ENCODE data around the gene MAN1A1. TPM values are rescaled to one million over a fixed set of nuclear protein-coding genes. Genes with fewer than 3 reads are reported as not detected.

The MAN1A1 gene
- polyA plus RNA-seq, 2 of the 4 experiments (the other 2 are of a cell fraction): 0.05 TPM; not detected in 1

DNA sequence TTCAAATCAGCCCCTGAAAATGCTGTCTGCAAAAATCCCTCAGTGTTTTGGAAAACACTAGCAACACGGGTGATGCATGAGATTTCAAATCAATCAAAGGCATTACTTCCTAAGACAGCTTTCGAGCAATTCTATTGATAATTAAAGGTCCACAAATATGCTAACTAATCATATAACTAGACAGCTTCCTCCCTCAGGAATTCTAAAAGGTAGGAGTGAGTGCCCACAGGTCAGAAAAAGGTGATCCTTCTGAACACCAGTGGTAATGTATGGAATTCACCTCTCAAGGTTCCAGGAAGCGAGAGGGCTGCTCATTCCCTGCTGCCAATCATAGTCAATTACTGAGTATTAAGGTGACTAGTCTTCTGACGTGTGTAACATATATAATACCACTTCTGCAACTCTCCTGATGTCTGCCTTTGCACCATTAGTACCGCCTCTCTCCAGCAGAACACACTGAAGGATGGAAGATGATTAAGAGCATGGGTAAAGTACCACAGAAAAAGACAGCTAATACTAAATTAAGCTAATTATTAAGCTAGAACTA is 16.4 kb downstream of the MAN1A1 start:
- no peak for DNase-seq (ENCODE audit: low read depth in 1 of 2, low spot score in 1 of 2)
- TF ChIP-seq HEYL (CRISPR knock-in tag; IDR thresholded peaks at IDR 0.05) (no peak), JUNB (IDR thresholded peaks at IDR 0.05) (no peak), NPAS2 (CRISPR knock-in tag; IDR thresholded peaks at IDR 0.05; ENCODE audit: borderline replicate concordance) (no peak), TFCP2L1 (CRISPR knock-in tag; IDR thresholded peaks at IDR 0.05) (no peak), ZFP36 (IDR thresholded peaks at IDR 0.05; ENCODE audit: borderline replicate concordance, partially characterized antibody) (no peak), KDM1A (IDR thresholded peaks at IDR 0.05; ENCODE audit: low read depth) (no peak), RCOR1 (IDR thresholded peaks at IDR 0.05; ENCODE audit: low read depth, low read length) (no peak), MAZ (IDR thresholded peaks at IDR 0.05; ENCODE audit: borderline replicate concordance, low read depth, low read length) (no peak), POLR2AphosphoS2 (conservative IDR thresholded peaks at IDR 0.05; ENCODE audit: low read length) (no peak), CHD2 (IDR thresholded peaks at IDR 0.05; ENCODE audit: low read length, partially characterized antibody) (no peak), RARB (CRISPR knock-in tag; IDR thresholded peaks at IDR 0.05) (no peak), RAD21 (conservative IDR thresholded peaks at IDR 0.05 in 1 of 2, IDR thresholded peaks at IDR 0.05 in 1 of 2) (no peak), FOSB (CRISPR knock-in tag; IDR thresholded peaks at IDR 0.05) (no peak), SREBF2 (IDR thresholded peaks at IDR 0.05) (no peak)
- TF ChIP-seq, protein P1, sequence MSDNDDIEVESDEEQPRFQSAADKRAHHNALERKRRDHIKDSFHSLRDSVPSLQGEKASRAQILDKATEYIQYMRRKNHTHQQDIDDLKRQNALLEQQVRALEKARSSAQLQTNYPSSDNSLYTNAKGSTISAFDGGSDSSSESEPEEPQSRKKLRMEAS (IDR thresholded peaks at IDR 0.05): no peak
- TF ChIP-seq, protein P2, sequence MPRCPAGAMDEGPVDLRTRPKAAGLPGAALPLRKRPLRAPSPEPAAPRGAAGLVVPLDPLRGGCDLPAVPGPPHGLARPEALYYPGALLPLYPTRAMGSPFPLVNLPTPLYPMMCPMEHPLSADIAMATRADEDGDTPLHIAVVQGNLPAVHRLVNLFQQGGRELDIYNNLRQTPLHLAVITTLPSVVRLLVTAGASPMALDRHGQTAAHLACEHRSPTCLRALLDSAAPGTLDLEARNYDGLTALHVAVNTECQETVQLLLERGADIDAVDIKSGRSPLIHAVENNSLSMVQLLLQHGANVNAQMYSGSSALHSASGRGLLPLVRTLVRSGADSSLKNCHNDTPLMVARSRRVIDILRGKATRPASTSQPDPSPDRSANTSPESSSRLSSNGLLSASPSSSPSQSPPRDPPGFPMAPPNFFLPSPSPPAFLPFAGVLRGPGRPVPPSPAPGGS (IDR thresholded peaks at IDR 0.05): no peak
- FAIRE-seq: no peak
- CTCF ChIA-PET: interaction anchor here (1.0 to 1.8 kb wide), 5 partner anchors 9 to 33 kb away, joined by 3 to 7 read pairs (median 5); no protein-coding TSS in a partner anchor
- no peak overlapping the region for H3K4me2 ChIP-seq
- H3K9me3 ChIP-seq: no peaks in the 10 kb centered on the region
- H3K4me1 ChIP-seq: no peaks in the 10 kb centered on the region
- POLR2A ChIA-PET: no interaction called here
- ATAC-seq: no peak
- WGBS (ENCODE audit: missing lambda C conversion rate): 26% methylated on average over 5 of the region's 5 CpGs
- no peak overlapping the region for H3K27ac ChIP-seq
- H3K4me3 ChIP-seq: no peak overlapping the region

DNA sequence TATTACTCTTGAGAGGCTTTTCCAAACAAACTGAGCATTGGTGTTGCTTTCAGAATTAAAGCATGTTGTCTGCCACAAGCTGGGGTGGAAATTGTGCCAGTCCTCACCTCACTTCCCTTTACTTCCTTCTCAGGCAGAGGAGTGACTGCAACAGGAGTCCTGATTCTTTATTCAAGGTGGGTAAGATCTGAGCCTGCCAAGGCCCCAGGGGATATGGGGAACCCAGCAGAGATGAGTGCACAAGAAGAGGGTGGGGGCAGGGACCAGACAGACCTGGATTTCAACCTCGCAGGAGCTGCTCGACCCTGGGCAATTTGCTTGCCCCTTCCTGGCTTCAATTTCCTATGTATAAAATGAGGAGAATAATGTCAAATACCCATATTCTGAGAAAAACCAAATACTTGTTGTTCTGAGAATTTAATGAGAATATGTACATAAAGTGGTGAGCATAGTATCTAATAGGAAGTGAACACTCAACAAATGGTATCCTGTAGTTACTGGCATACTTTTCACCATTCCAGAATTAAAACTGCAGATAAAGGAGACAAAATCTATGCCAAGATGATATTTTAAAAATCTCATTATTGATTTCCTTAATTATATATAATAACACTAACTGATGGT is 17.8 kb downstream of the MAN1A1 start:
- Histone ChIP-seq H3K4me2 (no peak overlapping the region), H3K4me1 (no peaks in the 10 kb centered on the region), H3K9me3 (no peaks in the 10 kb centered on the region), H3K4me3 (no peak overlapping the region), H3K27ac (no peak overlapping the region)
- no peak for FAIRE-seq
- no peak for TF ChIP-seq HDAC2 (IDR thresholded peaks at IDR 0.05)
- no peak for TF ChIP-seq POLR2A (IDR thresholded peaks at IDR 0.05; ENCODE audit: low read length)
- no peak for TF ChIP-seq JUNB (IDR thresholded peaks at IDR 0.05)
- TF ChIP-seq HOXB5 (CRISPR knock-in tag; IDR thresholded peaks at IDR 0.05): no peak
- TF ChIP-seq KDM5A (IDR thresholded peaks at IDR 0.05): no peak
- TF ChIP-seq, protein P3, sequence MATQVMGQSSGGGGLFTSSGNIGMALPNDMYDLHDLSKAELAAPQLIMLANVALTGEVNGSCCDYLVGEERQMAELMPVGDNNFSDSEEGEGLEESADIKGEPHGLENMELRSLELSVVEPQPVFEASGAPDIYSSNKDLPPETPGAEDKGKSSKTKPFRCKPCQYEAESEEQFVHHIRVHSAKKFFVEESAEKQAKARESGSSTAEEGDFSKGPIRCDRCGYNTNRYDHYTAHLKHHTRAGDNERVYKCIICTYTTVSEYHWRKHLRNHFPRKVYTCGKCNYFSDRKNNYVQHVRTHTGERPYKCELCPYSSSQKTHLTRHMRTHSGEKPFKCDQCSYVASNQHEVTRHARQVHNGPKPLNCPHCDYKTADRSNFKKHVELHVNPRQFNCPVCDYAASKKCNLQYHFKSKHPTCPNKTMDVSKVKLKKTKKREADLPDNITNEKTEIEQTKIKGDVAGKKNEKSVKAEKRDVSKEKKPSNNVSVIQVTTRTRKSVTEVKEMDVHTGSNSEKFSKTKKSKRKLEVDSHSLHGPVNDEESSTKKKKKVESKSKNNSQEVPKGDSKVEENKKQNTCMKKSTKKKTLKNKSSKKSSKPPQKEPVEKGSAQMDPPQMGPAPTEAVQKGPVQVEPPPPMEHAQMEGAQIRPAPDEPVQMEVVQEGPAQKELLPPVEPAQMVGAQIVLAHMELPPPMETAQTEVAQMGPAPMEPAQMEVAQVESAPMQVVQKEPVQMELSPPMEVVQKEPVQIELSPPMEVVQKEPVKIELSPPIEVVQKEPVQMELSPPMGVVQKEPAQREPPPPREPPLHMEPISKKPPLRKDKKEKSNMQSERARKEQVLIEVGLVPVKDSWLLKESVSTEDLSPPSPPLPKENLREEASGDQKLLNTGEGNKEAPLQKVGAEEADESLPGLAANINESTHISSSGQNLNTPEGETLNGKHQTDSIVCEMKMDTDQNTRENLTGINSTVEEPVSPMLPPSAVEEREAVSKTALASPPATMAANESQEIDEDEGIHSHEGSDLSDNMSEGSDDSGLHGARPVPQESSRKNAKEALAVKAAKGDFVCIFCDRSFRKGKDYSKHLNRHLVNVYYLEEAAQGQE (IDR thresholded peaks at IDR 0.05): no peak
- TF ChIP-seq MAZ (IDR thresholded peaks at IDR 0.05; ENCODE audit: borderline replicate concordance, low read depth, low read length): no peak
- TF ChIP-seq CHD2 (IDR thresholded peaks at IDR 0.05; ENCODE audit: low read length, partially characterized antibody): no peak
- TF ChIP-seq ESRRA (IDR thresholded peaks at IDR 0.05; ENCODE audit: borderline replicate concordance, low read length): no peak
- TF ChIP-seq ZNF302 (CRISPR knock-in tag; IDR thresholded peaks at IDR 0.05): no peak
- no peak for TF ChIP-seq GATA3 (IDR thresholded peaks at IDR 0.05; ENCODE audit: borderline replicate concordance)
- TF ChIP-seq, protein P4, sequence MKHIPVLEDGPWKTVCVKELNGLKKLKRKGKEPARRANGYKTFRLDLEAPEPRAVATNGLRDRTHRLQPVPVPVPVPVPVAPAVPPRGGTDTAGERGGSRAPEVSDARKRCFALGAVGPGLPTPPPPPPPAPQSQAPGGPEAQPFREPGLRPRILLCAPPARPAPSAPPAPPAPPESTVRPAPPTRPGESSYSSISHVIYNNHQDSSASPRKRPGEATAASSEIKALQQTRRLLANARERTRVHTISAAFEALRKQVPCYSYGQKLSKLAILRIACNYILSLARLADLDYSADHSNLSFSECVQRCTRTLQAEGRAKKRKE (CRISPR knock-in tag; IDR thresholded peaks at IDR 0.05; ENCODE audit: low read depth): no peak
- TF ChIP-seq RCOR1 (IDR thresholded peaks at IDR 0.05; ENCODE audit: low read depth, low read length): no peak
- TF ChIP-seq, protein P5, sequence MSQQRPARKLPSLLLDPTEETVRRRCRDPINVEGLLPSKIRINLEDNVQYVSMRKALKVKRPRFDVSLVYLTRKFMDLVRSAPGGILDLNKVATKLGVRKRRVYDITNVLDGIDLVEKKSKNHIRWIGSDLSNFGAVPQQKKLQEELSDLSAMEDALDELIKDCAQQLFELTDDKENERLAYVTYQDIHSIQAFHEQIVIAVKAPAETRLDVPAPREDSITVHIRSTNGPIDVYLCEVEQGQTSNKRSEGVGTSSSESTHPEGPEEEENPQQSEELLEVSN (IDR thresholded peaks at IDR 0.05; ENCODE audit: borderline replicate concordance, low read depth): no peak
- no peak for TF ChIP-seq ZFP36 (IDR thresholded peaks at IDR 0.05; ENCODE audit: borderline replicate concordance, partially characterized antibody)
- TF ChIP-seq MYC (IDR thresholded peaks at IDR 0.05; ENCODE audit: borderline replicate concordance, low read length): no peak
- no peak for ATAC-seq
- POLR2A ChIA-PET: no interaction called here
- DNase-seq (ENCODE audit: low read depth in 1 of 2, low spot score in 1 of 2): no peak
- 6% methylated on average over 2 of the region's 2 CpGs for WGBS (ENCODE audit: missing lambda C conversion rate)
- CTCF ChIA-PET: no interaction called here
